ENCODE results near the gene COL7A1.

DNA sequence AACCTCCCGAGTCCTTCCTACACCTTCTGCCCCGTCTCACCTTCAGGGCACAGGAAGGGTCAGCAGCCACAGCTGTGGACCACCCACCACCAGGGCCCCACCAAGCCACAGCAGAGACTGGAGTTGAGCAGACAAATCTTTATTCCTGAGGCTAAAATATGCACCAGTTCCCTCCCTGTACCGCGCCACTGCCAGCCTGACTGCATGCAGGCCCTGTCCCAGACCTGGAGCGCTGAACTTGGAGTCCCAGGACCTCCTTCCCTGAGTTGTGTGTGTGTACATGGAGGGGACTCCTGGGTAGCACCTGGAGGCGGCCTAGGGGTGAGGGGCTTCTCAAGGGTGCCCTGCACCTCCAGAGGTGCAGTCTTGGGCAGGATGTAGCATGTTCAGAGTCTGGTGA is 30.5 kb upstream of the COL7A1 start:
- TF ChIP-seq BACH1 (IDR thresholded peaks at IDR 0.05; ENCODE audit: low read length) (no peak), POLR2AphosphoS5 (IDR thresholded peaks at IDR 0.05; ENCODE audit: low read depth, low read length) (no peak), RAD21 (IDR thresholded peaks at IDR 0.05 in 1 of 2, conservative IDR thresholded peaks at IDR 0.05 in 1 of 2; ENCODE audit: low read depth in 2 of 2, low read length in 2 of 2) (no peak), JUN (IDR thresholded peaks at IDR 0.05; ENCODE audit: low read depth, low read length) (no peak), POLR2A (IDR thresholded peaks at IDR 0.05; ENCODE audit: control extremely low read depth in 1 of 2, low read depth in 2 of 2, low read length in 2 of 2) (no peak), TAF1 (IDR thresholded peaks at IDR 0.05; ENCODE audit: low read depth, low read length) (no peak), TEAD4 (IDR thresholded peaks at IDR 0.05; ENCODE audit: low read depth, low read length) (no peak), RFX5 (IDR thresholded peaks at IDR 0.05; ENCODE audit: borderline replicate concordance, low read depth, low read length) (no peak), KDM1A (IDR thresholded peaks at IDR 0.05; ENCODE audit: borderline replicate concordance, low read length) (no peak)
- TF ChIP-seq, protein P1, sequence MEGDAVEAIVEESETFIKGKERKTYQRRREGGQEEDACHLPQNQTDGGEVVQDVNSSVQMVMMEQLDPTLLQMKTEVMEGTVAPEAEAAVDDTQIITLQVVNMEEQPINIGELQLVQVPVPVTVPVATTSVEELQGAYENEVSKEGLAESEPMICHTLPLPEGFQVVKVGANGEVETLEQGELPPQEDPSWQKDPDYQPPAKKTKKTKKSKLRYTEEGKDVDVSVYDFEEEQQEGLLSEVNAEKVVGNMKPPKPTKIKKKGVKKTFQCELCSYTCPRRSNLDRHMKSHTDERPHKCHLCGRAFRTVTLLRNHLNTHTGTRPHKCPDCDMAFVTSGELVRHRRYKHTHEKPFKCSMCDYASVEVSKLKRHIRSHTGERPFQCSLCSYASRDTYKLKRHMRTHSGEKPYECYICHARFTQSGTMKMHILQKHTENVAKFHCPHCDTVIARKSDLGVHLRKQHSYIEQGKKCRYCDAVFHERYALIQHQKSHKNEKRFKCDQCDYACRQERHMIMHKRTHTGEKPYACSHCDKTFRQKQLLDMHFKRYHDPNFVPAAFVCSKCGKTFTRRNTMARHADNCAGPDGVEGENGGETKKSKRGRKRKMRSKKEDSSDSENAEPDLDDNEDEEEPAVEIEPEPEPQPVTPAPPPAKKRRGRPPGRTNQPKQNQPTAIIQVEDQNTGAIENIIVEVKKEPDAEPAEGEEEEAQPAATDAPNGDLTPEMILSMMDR (IDR thresholded peaks at IDR 0.05; ENCODE audit: control extremely low read depth in 1 of 3, insufficient read depth in 1 of 3, low read depth in 1 of 3, low read length in 3 of 3) = no peak
- TF ChIP-seq, protein P2, sequence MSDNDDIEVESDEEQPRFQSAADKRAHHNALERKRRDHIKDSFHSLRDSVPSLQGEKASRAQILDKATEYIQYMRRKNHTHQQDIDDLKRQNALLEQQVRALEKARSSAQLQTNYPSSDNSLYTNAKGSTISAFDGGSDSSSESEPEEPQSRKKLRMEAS (IDR thresholded peaks at IDR 0.05) = no peak
- TF ChIP-seq, protein P3, sequence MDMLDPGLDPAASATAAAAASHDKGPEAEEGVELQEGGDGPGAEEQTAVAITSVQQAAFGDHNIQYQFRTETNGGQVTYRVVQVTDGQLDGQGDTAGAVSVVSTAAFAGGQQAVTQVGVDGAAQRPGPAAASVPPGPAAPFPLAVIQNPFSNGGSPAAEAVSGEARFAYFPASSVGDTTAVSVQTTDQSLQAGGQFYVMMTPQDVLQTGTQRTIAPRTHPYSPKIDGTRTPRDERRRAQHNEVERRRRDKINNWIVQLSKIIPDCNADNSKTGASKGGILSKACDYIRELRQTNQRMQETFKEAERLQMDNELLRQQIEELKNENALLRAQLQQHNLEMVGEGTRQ (IDR thresholded peaks at IDR 0.05; ENCODE audit: low read length) = no peak

Data from H1 (cell line).